OCI-LY1 (cell line): ENCODE results near the gene EFNA2.

Source experiments
- H2AFZ ChIP-seq: fragments of 200-600 bp; sonication (generic), shearing (Covaris generic); 2 replicates; pipeline ENCODE4 v1.6.0; 2014; ENCODE audit warnings: antibody characterized with exemption, mild to moderate bottlenecking, low read length
- H3F3A ChIP-seq: fragments of 200-600 bp; sonication (generic), shearing (Covaris generic); 2 replicates; pipeline ENCODE4 v1.6.0; 2014; ENCODE audit warnings: mild to moderate bottlenecking, antibody characterized with exemption, low read length, moderate library complexity; ENCODE audit not compliant: insufficient read depth
- H3K27ac ChIP-seq: fragments of 200-600 bp; sonication (generic); 2 replicates; pipeline ENCODE4 v1.5.1; 2014; ENCODE audit warnings: low read length, mixed run types, mild to moderate bottlenecking, low read depth; ENCODE audit not compliant: poor library complexity, severe bottlenecking
- H3K27me3 ChIP-seq: fragments of 200-600 bp; sonication (generic); 2 replicates; pipeline ENCODE4 v1.6.0; 2014; ENCODE audit warnings: antibody characterized with exemption, mild to moderate bottlenecking, low read length, moderate library complexity; ENCODE audit not compliant: insufficient read depth
- H3K36me3 ChIP-seq: fragments of 200-600 bp; sonication (generic); 2 replicates; pipeline ENCODE4 v1.6.1; 2014; ENCODE audit warnings: mild to moderate bottlenecking, antibody characterized with exemption, low read length, moderate library complexity, mixed read lengths; ENCODE audit not compliant: insufficient read depth
- H3K4me1 ChIP-seq: fragments of 200-600 bp; sonication (generic); 2 replicates; pipeline ENCODE4 v1.5.1; 2014; ENCODE audit warnings: mild to moderate bottlenecking, low read length, moderate library complexity; ENCODE audit not compliant: insufficient read depth, severe bottlenecking
- H3K4me2 ChIP-seq: fragments of 200-600 bp; sonication (generic), shearing (Covaris generic); 2 replicates; pipeline ENCODE4 v1.6.1; 2014; ENCODE audit warnings: low read length
- H3K4me3 ChIP-seq: fragments of 200-600 bp; sonication (generic); 2 replicates; pipeline ENCODE4 v1.5.1; 2014; ENCODE audit warnings: low read length, low read depth, mild to moderate bottlenecking, mixed read lengths; ENCODE audit not compliant: poor library complexity, severe bottlenecking
- H3K79me2 ChIP-seq: fragments of 200-600 bp; shearing (Covaris generic); 2 replicates; pipeline ENCODE4 v1.6.1; 2016; ENCODE audit warnings: mixed run types, low read length, mixed read lengths; ENCODE audit not compliant: insufficient read depth
- H3K9ac ChIP-seq: fragments of 200-600 bp; sonication (generic), shearing (Covaris generic); 2 replicates; pipeline ENCODE4 v1.6.1; 2014; ENCODE audit warnings: mild to moderate bottlenecking, low read length, mixed read lengths
- H3K9me2 ChIP-seq: fragments of 200-600 bp; sonication (generic), shearing (Covaris generic); 2 replicates; pipeline ENCODE4 v1.6.1; 2014; ENCODE audit warnings: low read depth, mild to moderate bottlenecking, low read length, mixed read lengths
- H3K9me3 ChIP-seq: fragments of 200-600 bp; shearing (Covaris generic); 2 replicates; pipeline ENCODE4 v1.6.1; 2014; ENCODE audit warnings: low read length, mixed read lengths
- H4K20me1 ChIP-seq: fragments of 200-600 bp; sonication (generic), shearing (Covaris generic); 2 replicates; pipeline ENCODE4 v1.6.0; 2016; ENCODE audit warnings: mild to moderate bottlenecking, low read length; ENCODE audit not compliant: insufficient read depth
- EZH2 ChIP-seq: fragments of 200-600 bp; sonication (generic), shearing (Covaris generic); IDR thresholded peaks from 2 replicates; pipeline ENCODE4 v1.8.0; 2017; ENCODE audit warnings: borderline replicate concordance, mixed run types, mild to moderate bottlenecking, antibody characterized with exemption, low read length, moderate library complexity, mixed read lengths
- TF ChIP-seq, protein P1 (sequence below): fragments of 200-600 bp; sonication (generic), shearing (Covaris generic); IDR thresholded peaks from 2 replicates; pipeline ENCODE4 v1.5.1; 2017; ENCODE audit warnings: mild to moderate bottlenecking, antibody characterized with exemption, low read length, moderate library complexity, mixed read lengths

Gene EFNA2

DNA sequence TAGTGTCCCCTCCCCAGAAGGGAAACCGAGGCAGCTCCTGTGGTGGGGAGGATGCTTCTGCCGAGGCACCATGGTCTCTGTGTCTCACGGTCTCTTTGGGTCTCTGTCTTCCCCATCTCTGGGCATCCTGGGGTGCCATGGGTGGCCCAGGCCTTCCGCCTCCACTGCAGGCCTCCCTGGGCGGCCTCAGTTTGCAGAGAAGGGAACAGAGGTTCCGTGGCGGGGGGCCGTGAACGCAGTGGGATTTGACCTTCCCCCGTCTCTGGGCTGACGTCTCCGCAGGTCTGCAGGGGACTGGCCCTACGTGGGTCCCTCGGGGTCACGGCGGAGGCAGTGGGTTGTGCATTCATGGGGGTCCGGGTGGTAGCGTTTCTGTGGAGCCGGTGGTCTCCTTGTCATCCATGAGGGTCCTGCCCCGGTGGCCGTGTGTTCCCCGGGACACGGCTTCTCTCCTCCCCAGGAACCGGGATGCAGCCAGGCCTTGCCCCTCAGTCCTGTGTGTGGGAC, 4.6 kb downstream of the EFNA2 start:
- Histone ChIP-seq H3K9me3 (no peaks in the 10 kb centered on the region), H3K27ac (no peak overlapping the region), H3K9me2 (no peaks in the 10 kb centered on the region), H3K9ac (no peak overlapping the region), H3K4me2 (no peak overlapping the region), H3K27me3 (0 out of 2 replicates have a peak, but pooled peaks cover 17% of the 10 kb centered on the region), H3F3A (no peaks in the 10 kb centered on the region), H3K4me1 (peaks cover 3% of the 10 kb centered on the region), H3K79me2 (no peaks in the 10 kb centered on the region), H3K4me3 (no peak overlapping the region), H2AFZ (no peak overlapping the region), H4K20me1 (no peaks in the 10 kb centered on the region), H3K36me3 (no peaks in the 10 kb centered on the region)
- TF ChIP-seq, protein P1, sequence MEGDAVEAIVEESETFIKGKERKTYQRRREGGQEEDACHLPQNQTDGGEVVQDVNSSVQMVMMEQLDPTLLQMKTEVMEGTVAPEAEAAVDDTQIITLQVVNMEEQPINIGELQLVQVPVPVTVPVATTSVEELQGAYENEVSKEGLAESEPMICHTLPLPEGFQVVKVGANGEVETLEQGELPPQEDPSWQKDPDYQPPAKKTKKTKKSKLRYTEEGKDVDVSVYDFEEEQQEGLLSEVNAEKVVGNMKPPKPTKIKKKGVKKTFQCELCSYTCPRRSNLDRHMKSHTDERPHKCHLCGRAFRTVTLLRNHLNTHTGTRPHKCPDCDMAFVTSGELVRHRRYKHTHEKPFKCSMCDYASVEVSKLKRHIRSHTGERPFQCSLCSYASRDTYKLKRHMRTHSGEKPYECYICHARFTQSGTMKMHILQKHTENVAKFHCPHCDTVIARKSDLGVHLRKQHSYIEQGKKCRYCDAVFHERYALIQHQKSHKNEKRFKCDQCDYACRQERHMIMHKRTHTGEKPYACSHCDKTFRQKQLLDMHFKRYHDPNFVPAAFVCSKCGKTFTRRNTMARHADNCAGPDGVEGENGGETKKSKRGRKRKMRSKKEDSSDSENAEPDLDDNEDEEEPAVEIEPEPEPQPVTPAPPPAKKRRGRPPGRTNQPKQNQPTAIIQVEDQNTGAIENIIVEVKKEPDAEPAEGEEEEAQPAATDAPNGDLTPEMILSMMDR, result no peak
- TF ChIP-seq EZH2, result no peak

DNA sequence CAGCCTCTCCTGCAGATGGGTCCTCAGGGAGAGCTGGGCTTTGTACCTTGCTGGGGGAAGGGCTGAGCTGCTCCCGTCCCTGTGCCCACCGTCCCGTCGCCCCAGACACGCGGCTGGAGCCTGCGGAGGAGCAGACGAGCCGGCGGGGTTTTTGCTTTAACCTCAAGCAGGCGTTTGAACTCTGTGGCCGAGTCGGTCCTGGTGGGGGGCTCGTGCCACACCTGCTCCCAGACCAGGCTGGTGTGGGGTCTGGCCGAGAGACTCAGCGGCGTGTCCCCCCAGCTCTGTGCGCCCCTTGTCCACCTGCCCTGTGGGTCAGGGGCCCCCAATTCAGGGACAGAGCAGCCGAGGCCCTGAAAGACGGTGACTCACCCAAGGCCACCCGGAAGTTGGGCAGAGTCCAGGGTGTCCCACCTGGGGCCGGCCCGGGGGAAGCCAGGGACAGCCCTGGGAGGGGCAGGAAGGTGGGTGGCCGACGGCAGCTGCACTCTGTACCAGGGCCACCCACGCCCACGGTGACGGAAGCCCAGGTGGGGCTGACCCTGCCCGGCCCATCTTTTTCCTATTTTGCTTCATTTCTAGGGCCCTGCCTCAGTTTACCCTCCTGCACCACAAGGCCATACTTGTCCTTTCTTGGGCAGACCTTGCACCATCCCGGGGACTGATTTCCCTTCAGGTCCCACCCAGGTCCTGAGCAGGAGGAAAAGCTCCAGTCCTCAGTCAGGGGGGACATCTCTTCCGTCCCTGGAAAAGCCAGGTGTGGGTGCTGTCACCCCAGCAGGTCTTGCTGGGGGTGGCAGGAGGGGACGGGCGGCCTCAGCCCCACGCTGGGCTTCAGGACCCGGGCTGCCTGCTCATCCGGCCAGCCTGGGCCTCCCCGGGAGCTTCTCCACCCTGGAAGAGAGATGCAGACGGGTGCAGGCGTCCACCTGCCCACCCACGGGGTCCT, 5.3 kb downstream of the EFNA2 start:
- no peaks in the 10 kb centered on the region for H3K9me2 ChIP-seq
- TF ChIP-seq EZH2, result no peak
- TF ChIP-seq, protein P1, result no peak
- H3F3A ChIP-seq, result no peaks in the 10 kb centered on the region
- H3K4me1 ChIP-seq, result peaks cover 3% of the 10 kb centered on the region
- H3K27ac ChIP-seq, result no peak overlapping the region
- no peaks in the 10 kb centered on the region for H3K79me2 ChIP-seq
- no peak overlapping the region for H3K4me3 ChIP-seq
- H2AFZ ChIP-seq, result no peak overlapping the region
- no peak overlapping the region for H3K4me2 ChIP-seq
- H3K9me3 ChIP-seq, result no peaks in the 10 kb centered on the region
- no peaks in the 10 kb centered on the region for H4K20me1 ChIP-seq
- H3K27me3 ChIP-seq, result 0 out of 2 replicates have a peak, but pooled peaks cover 17% of the 10 kb centered on the region
- H3K9ac ChIP-seq, result no peak overlapping the region
- no peaks in the 10 kb centered on the region for H3K36me3 ChIP-seq

DNA sequence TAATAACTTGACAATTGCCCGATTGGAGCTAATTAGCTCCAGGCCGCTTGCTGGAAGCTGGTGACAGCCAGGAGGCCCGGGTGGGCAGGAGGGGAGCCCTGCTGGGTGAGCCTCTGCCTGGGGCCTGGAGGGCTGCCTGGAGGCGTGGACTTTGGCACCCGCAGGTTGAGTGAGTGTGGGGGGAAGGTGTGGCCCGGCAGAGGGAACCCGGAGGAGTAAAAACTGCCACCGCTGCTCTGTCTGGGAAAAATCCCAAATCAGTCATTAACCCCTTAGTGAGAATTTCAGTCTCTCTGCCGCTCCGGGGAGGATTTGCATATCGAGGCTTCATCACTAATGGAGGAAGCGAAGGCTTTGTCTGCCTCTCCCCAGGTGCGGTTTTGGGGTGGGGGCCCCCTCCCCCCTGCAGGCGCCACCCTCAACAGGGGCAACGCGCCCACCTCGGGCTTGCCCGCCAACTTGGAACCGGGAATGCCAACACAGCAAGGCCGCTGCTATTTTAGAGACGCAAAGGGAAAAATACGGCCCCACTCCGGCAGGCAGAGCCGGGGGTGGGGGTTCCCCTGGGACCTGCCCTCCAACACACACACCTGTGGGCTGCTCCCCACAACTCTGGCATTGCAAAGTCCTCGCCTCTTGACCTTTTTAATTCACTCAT, 6.2 kb downstream of the EFNA2 start:
- Histone ChIP-seq H3K4me3 (no peak overlapping the region), H3F3A (no peaks in the 10 kb centered on the region), H3K79me2 (no peaks in the 10 kb centered on the region), H3K9me2 (no peaks in the 10 kb centered on the region), H3K27me3 (0 out of 2 replicates have a peak, but pooled peaks cover 17% of the 10 kb centered on the region), H3K9ac (no peak overlapping the region), H4K20me1 (no peaks in the 10 kb centered on the region), H3K27ac (no peak overlapping the region), H3K4me1 (peaks cover 3% of the 10 kb centered on the region), H2AFZ (no peak overlapping the region), H3K9me3 (no peaks in the 10 kb centered on the region), H3K4me2 (no peak overlapping the region), H3K36me3 (no peaks in the 10 kb centered on the region)
- TF ChIP-seq, protein P1, result no peak
- TF ChIP-seq EZH2, result no peak
